Adrenal gland (tissue), 12 donors: ENCODE data around the gene PRMT2. TPM values are rescaled to one million over a fixed set of nuclear protein-coding genes. Genes with fewer than 3 reads are reported as not detected.

Experiments
- DNase-seq, 7 donors: peaks; one replicate each; pipeline ENCODE4 v3.0.0-alpha.2; 2019 to 2020
- H3K27ac ChIP-seq, 5 donors: fragments of 200-600 bp; sonication (generic) in 4 of 5; 1 replicate in 3 of 5; 2 replicates in 2 of 5; pipeline versions ENCODE4 v1.5.1 to v1.8.0; 2016 to 2020; ENCODE audit warnings: mild to moderate bottlenecking in 1 of 5
- H3K27me3 ChIP-seq: fragments of 200-600 bp; 2 replicates; pipeline ENCODE4 v1.8.0; 2021
- H3K36me3 ChIP-seq, 2 donors: fragments of 200-600 bp; replicated peaks in 1 of 2; 1 replicate in 1 of 2; 2 replicates in 1 of 2; pipeline versions ENCODE4 v1.5.1 to v1.8.0; 2018 to 2022
- H3K4me1 ChIP-seq, 2 donors: fragments of 200-600 bp; replicated peaks in 1 of 2; 1 replicate in 1 of 2; 2 replicates in 1 of 2; pipeline versions ENCODE4 v1.5.1 to v1.8.0; 2018 to 2021
- H3K4me3 ChIP-seq, 4 donors: fragments of 200-600 bp; sonication (generic) in 3 of 4; one replicate each; pipeline ENCODE4 v1.5.1; 2016 to 2018
- H3K9me3 ChIP-seq, 3 donors: fragments of 200-600 bp; sonication (generic) in 1 of 3; replicated peaks in 1 of 3; 1 replicate in 2 of 3; 2 replicates in 1 of 3; pipeline versions ENCODE4 v1.5.1 to v1.8.0; 2016 to 2021
- CTCF ChIP-seq, 6 experiments: fragments of 450-650 bp in 4 of 6; fragments of 200-600 bp in 2 of 6; sonication (generic) in 1 of 6; IDR thresholded peaks; 1 replicate in 5 of 6; 2 replicates in 1 of 6; pipeline versions ENCODE4 v1.5.1 to v1.8.0; 2016 to 2021; ENCODE audit warnings: antibody characterized with exemption in 6 of 6, mild to moderate bottlenecking in 2 of 6, moderate library complexity in 1 of 6
- POLR2A ChIP-seq, 2 donors: fragments of 450-650 bp; IDR thresholded peaks; one replicate each; pipeline ENCODE4 v1.6.1; 2017; ENCODE audit warnings: antibody characterized with exemption in 2 of 2, mild to moderate bottlenecking in 2 of 2, moderate library complexity in 1 of 2
- WGBS, 4 donors: extraction: QIAGEN DNeasy Blood & Tissue Kit in 2 of 4; methylation state at CpG; one replicate each; pipeline versions ENCODE4 v1.1.5 to v1.1.7; 2013 to 2017; 5-methylcytosine and 5-hydroxymethylcytosine counted together
- intact Hi-C, 2 donors: fragments of 100-400 bp; cut with DNase I; formaldehyde crosslinking; loops; one replicate each; pipeline versions ENCODE4 v1.14.1 to v1.15.0; 2022 to 2023
- polyA plus RNA-seq, 3 donors: library from polyadenylated mRNA; stranded (reverse); fragments of 200-250 nt in 2 of 3; fragments of 350-450 nt in 1 of 3; fragmentation: Illumina TruSeq in 1 of 3; extraction: RNeasy Lipid Tissue Mini Kit (QIAGEN cat#74804) in 1 of 3; gene quantifications; one replicate each; pipeline ENCODE4 v1.2.3, GENCODE V29; 2013 to 2014
- total RNA-seq, 9 donors: library from RNA; depleted of rRNA in 4 of 9; stranded (reverse); fragments of >200 nt in 4 of 9; fragments of 120-200 nt in 1 of 9; fragmentation: NEBNext Ultra II Directional in 1 of 9; extraction: Animal tissue kit (Norgen Biotek cat#: 25700) in 1 of 9; gene quantifications; one replicate each; pipeline versions ENCODE4 v1.1.0 to v1.2.4, GENCODE V29; 2013 to 2023
- donor health status: healthy with polysubstance abuse.
- donor health status: Bipolar disorder and iron deficiency.
- donor health status: DM: yes; HTN: yes; CAD: no.
- donor health status: DM: no; HTN: no; CAD: no.
- donor health status: DM: no; HTN: no; CAD: no.
- donor health status: DM: yes; HTN: yes; CAD: no.

The PRMT2 gene
- total and polyA plus RNA-seq, 12 donors = 47.4 to 115 (median 74.5) TPM

GRCh38 chr21:46633566-46633965 lies 1.9 kb upstream of the PRMT2 start:
- intact Hi-C loops = no loop called here
- DNase-seq = no peak
- TF ChIP-seq POLR2A (IDR thresholded peaks at IDR 0.05) = no peak
- no peak for TF ChIP-seq CTCF (IDR thresholded peaks at IDR 0.05)
- no peaks in the 10 kb centered on the region for H3K27me3 ChIP-seq
- WGBS, 4 donors = 92 to 98% (median 93%) methylated on average over 5 of the region's 5 CpGs
- H3K4me1 ChIP-seq = peaks cover 10 to 26% of the 10 kb centered on the region in 2 donors
- no peak overlapping the region for H3K4me3 ChIP-seq
- no peak overlapping the region for H3K27ac ChIP-seq
- no peaks in the 10 kb centered on the region for H3K9me3 ChIP-seq
- no peaks in the 10 kb centered on the region for H3K36me3 ChIP-seq

- Histone ChIP-seq H3K36me3 (no peaks in the 10 kb centered on the region), H3K9me3 (no peaks in the 10 kb centered on the region), H3K27ac (peak overlapping the region in 4 of 5 donors; percentile 96 to 100 (median 98)), H3K4me1 (peaks cover 10 to 33% of the 10 kb centered on the region in 2 donors), H3K4me3 (peak overlapping the region in 1 of 4 donors; percentile 93), H3K27me3 (no peaks in the 10 kb centered on the region)
- 70 to 86% (median 76%) methylated on average over 8 of the region's 8 CpGs for WGBS, 4 donors
- no peak for DNase-seq
- intact Hi-C loops = no loop called here
- TF ChIP-seq CTCF (IDR thresholded peaks at IDR 0.05) = no peak
- TF ChIP-seq POLR2A (IDR thresholded peaks at IDR 0.05) = no peak
Observed at GRCh38 chr21:46634427-46634826, 1.0 kb upstream of the PRMT2 start.

- intact Hi-C loops = no loop called here
- peak overlapping the region in 2 of 4 donors; percentile 55 to 93 for H3K4me3 ChIP-seq
- H3K27me3 ChIP-seq = no peaks in the 10 kb centered on the region
- no peaks in the 10 kb centered on the region for H3K9me3 ChIP-seq
- peaks cover 10 to 33% of the 10 kb centered on the region in 2 donors for H3K4me1 ChIP-seq
- 0 to 1% (median 1%) methylated on average over 11 to 14 of the region's 14 CpGs for WGBS, 4 donors
- H3K27ac ChIP-seq = peak overlapping the region; percentile 91 to 100 (median 97)
- DNase-seq = peak in 6 of 7 donors; percentile 69 to 88 (median 76)
- TF ChIP-seq CTCF (IDR thresholded peaks at IDR 0.05) (no peak), POLR2A (IDR thresholded peaks at IDR 0.05) (no peak)
- H3K36me3 ChIP-seq = no peaks in the 10 kb centered on the region
Observed at GRCh38 chr21:46634966-46635323, 529 bp upstream of the PRMT2 start.

- no peaks in the 10 kb centered on the region for H3K9me3 ChIP-seq
- intact Hi-C loops = no loop called here
- DNase-seq = no peak
- 4 to 8% (median 4%) methylated on average over 8 of the region's 8 CpGs for WGBS, 4 donors
- TF ChIP-seq CTCF (IDR thresholded peaks at IDR 0.05) (no peak), POLR2A (IDR thresholded peaks at IDR 0.05) (no peak)
- peak overlapping the region; percentile 14 to 93 (median 46) for H3K4me3 ChIP-seq
- H3K27ac ChIP-seq = peak overlapping the region; percentile 91 to 100 (median 97)
- no peaks in the 10 kb centered on the region for H3K27me3 ChIP-seq
- H3K4me1 ChIP-seq = peaks cover 10 to 33% of the 10 kb centered on the region in 2 donors
- H3K36me3 ChIP-seq = peaks cover 0 to 4% of the 10 kb centered on the region in 2 donors
Observed at GRCh38 chr21:46636181-46636512, 673 bp downstream of the PRMT2 start.
